ENCODE data around the gene PGGHG. TPM values are rescaled to one million over a fixed set of nuclear protein-coding genes. Genes with fewer than 3 reads are reported as not detected.

PGGHG gene
- total RNA-seq, 2 donors from 2014 or later: 248 to 484 TPM

- H3K27ac ChIP-seq: no peak overlapping the region
- no peak for ATAC-seq
- intact Hi-C loops (cut with DNase I): no loop called here
- no peaks in the 10 kb centered on the region for H3K36me3 ChIP-seq (replicated peaks in 1 of 2; ENCODE audit: insufficient read depth in 1 of 2, low read depth in 2 of 2)
- no peak overlapping the region for H3K4me3 ChIP-seq
- WGBS, 2 donors: 71 to 81% methylated on average over 11 to 18 of the region's 18 CpGs
- H3K4me1 ChIP-seq: no peaks in the 10 kb centered on the region
- no peaks in the 10 kb centered on the region for H3K9me3 ChIP-seq
- no peak for DNase-seq
- no peak for TF ChIP-seq POLR2A (IDR thresholded peaks at IDR 0.05)
- TF ChIP-seq CTCF (IDR thresholded peaks at IDR 0.05): no peak
- H3K27me3 ChIP-seq: no peaks in the 10 kb centered on the region
Observed at GRCh38 chr11:270451-271318, 18.2 kb upstream of the PGGHG start.

- no peaks in the 10 kb centered on the region for H3K4me1 ChIP-seq
- no peaks in the 10 kb centered on the region for H3K36me3 ChIP-seq (replicated peaks in 1 of 2; ENCODE audit: insufficient read depth in 1 of 2, low read depth in 2 of 2)
- DNase-seq (no peak), ATAC-seq (no peak)
- no peaks in the 10 kb centered on the region for H3K27me3 ChIP-seq
- no peak for TF ChIP-seq POLR2A (IDR thresholded peaks at IDR 0.05)
- TF ChIP-seq CTCF (IDR thresholded peaks at IDR 0.05): no peak
- intact Hi-C loops (cut with DNase I): no loop called here
- no peak overlapping the region for H3K27ac ChIP-seq
- H3K9me3 ChIP-seq: no peaks in the 10 kb centered on the region
- H3K4me3 ChIP-seq: no peak overlapping the region
- WGBS, 2 donors: 13 to 70% methylated on average over 1 to 8 of the region's 8 CpGs
Observed at GRCh38 chr11:271319-271715, 17.6 kb upstream of the PGGHG start.

GRCh38 chr11:272195-272930, 16.6 kb upstream of the PGGHG start:
- no peaks in the 10 kb centered on the region for H3K9me3 ChIP-seq
- DNase-seq: no peak
- TF ChIP-seq POLR2A (IDR thresholded peaks at IDR 0.05) (no peak), CTCF (IDR thresholded peaks at IDR 0.05) (no peak)
- no peaks in the 10 kb centered on the region for H3K36me3 ChIP-seq (replicated peaks in 1 of 2; ENCODE audit: insufficient read depth in 1 of 2, low read depth in 2 of 2)
- H3K27ac ChIP-seq: no peak overlapping the region
- no peaks in the 10 kb centered on the region for H3K4me1 ChIP-seq
- 87% methylated on average over 16 to 22 of the region's 22 CpGs for WGBS, 2 donors
- ATAC-seq: no peak
- intact Hi-C loops (cut with DNase I): no loop called here
- no peak overlapping the region for H3K4me3 ChIP-seq
- no peaks in the 10 kb centered on the region for H3K27me3 ChIP-seq

- no peak for DNase-seq
- H3K4me1 ChIP-seq: no peaks in the 10 kb centered on the region
- no peak for TF ChIP-seq CTCF (IDR thresholded peaks at IDR 0.05)
- TF ChIP-seq POLR2A (IDR thresholded peaks at IDR 0.05): no peak
- intact Hi-C loops (cut with DNase I): no loop called here
- no peak for ATAC-seq
- no peaks in the 10 kb centered on the region for H3K9me3 ChIP-seq
- H3K36me3 ChIP-seq (replicated peaks in 1 of 2; ENCODE audit: insufficient read depth in 1 of 2, low read depth in 2 of 2): no peaks in the 10 kb centered on the region
- H3K27ac ChIP-seq: no peak overlapping the region
- no peaks in the 10 kb centered on the region for H3K27me3 ChIP-seq
- H3K4me3 ChIP-seq: no peak overlapping the region
- WGBS, 2 donors: 81 to 84% methylated on average over 6 of the region's 6 CpGs
Observed at GRCh38 chr11:272931-273198, 16.1 kb upstream of the PGGHG start.

Data from body of pancreas (tissue), 4 donors.